ENCODE measurements around the gene KIAA0319L. TPM values are rescaled to one million over a fixed set of nuclear protein-coding genes. Genes with fewer than 3 reads are reported as not detected.
A peak's percentile ranks its signal among the peaks of the same experiment; 100 is the strongest.

KIAA0319L gene
- total RNA-seq, 1 experiment from 2014 or later: 72.6 TPM

GRCh38 chr1:35451125-35451528, 106.1 kb downstream of the KIAA0319L start:
- Mint-ChIP-seq H3K27me3 (ENCODE audit: unreplicated experiment) (no peaks in the 10 kb centered on the region), H3K9me3 (ENCODE audit: low read depth, unreplicated experiment) (no peaks in the 10 kb centered on the region), H3K4me3 (ENCODE audit: low read depth, unreplicated experiment) (no peak overlapping the region), H3K36me3 (ENCODE audit: insufficient read depth, unreplicated experiment) (peaks cover 12% of the 10 kb centered on the region), H3K4me1 (ENCODE audit: low read depth, unreplicated experiment) (no peaks in the 10 kb centered on the region), H3K27ac (ENCODE audit: unreplicated experiment) (no peak overlapping the region)
- intact Hi-C loops (cut with micrococcal nuclease; ENCODE audit: unreplicated experiment): loop anchor here (1.0 to 5.0 kb wide), 4 partner anchors 106 to 324 kb away; partner anchors contain the start of genes C1orf216, KIAA0319L and NCDN
- no TSS peak for BruUV-seq (replicated peaks)
- peak; percentile 80 for DNase-seq
- TF ChIP-seq CTCF (IDR thresholded peaks at IDR 0.05; ENCODE audit: unreplicated experiment): peak; percentile 81
- CTCF ChIA-PET: interaction anchor here (0.6 to 3.8 kb wide), 7 partner anchors 16 to 266 kb away, joined by 3 to 63 read pairs (median 4); partner anchors contain the start of genes KIAA0319L and NCDN

GRCh38 chr1:35449334-35450008, 107.7 kb downstream of the KIAA0319L start:
- DNase-seq: no peak

GRCh38 chr1:35448344-35448801, 108.8 kb downstream of the KIAA0319L start:
- CTCF ChIA-PET: no interaction called here
- Mint-ChIP-seq H3K4me3 (ENCODE audit: low read depth, unreplicated experiment) (no peak overlapping the region), H3K9me3 (ENCODE audit: low read depth, unreplicated experiment) (no peaks in the 10 kb centered on the region), H3K4me1 (ENCODE audit: low read depth, unreplicated experiment) (no peaks in the 10 kb centered on the region), H3K36me3 (ENCODE audit: insufficient read depth, unreplicated experiment) (peaks cover 7% of the 10 kb centered on the region), H3K27ac (ENCODE audit: unreplicated experiment) (no peak overlapping the region), H3K27me3 (ENCODE audit: unreplicated experiment) (no peaks in the 10 kb centered on the region)
- TF ChIP-seq CTCF (IDR thresholded peaks at IDR 0.05; ENCODE audit: unreplicated experiment): no peak
- no TSS peak for BruUV-seq (replicated peaks)
- intact Hi-C loops (cut with micrococcal nuclease; ENCODE audit: unreplicated experiment): no loop called here
- DNase-seq: no peak

More at GRCh38 chr1:35449334-35450008, 107.7 kb downstream of the KIAA0319L start:
- intact Hi-C loops (cut with micrococcal nuclease; ENCODE audit: unreplicated experiment): loop anchor here (2.0 to 5.0 kb wide), 3 partner anchors 107 to 325 kb away; partner anchors contain the start of genes C1orf216, KIAA0319L and NCDN
- no peak overlapping the region for H3K27ac Mint-ChIP-seq (ENCODE audit: unreplicated experiment)
- CTCF ChIA-PET: interaction anchor here (3.8 kb wide), 1 partner anchor 115 kb away, joined by 63 read pairs; no protein-coding TSS in a partner anchor
- peaks cover 7% of the 10 kb centered on the region for H3K36me3 Mint-ChIP-seq (ENCODE audit: insufficient read depth, unreplicated experiment)
- no peak overlapping the region for H3K4me3 Mint-ChIP-seq (ENCODE audit: low read depth, unreplicated experiment)
- no peaks in the 10 kb centered on the region for H3K27me3 Mint-ChIP-seq (ENCODE audit: unreplicated experiment)
- H3K9me3 Mint-ChIP-seq (ENCODE audit: low read depth, unreplicated experiment): no peaks in the 10 kb centered on the region
- no peaks in the 10 kb centered on the region for H3K4me1 Mint-ChIP-seq (ENCODE audit: low read depth, unreplicated experiment)
- BruUV-seq (replicated peaks): no TSS peak
- TF ChIP-seq CTCF (IDR thresholded peaks at IDR 0.05; ENCODE audit: unreplicated experiment): no peak

- Mint-ChIP-seq H3K9me3 (ENCODE audit: low read depth, unreplicated experiment) (no peaks in the 10 kb centered on the region), H3K27ac (ENCODE audit: unreplicated experiment) (no peak overlapping the region), H3K36me3 (ENCODE audit: insufficient read depth, unreplicated experiment) (peaks cover 7% of the 10 kb centered on the region), H3K4me3 (ENCODE audit: low read depth, unreplicated experiment) (no peak overlapping the region), H3K27me3 (ENCODE audit: unreplicated experiment) (no peaks in the 10 kb centered on the region), H3K4me1 (ENCODE audit: low read depth, unreplicated experiment) (no peaks in the 10 kb centered on the region)
- CTCF ChIA-PET: no interaction called here
- intact Hi-C loops (cut with micrococcal nuclease; ENCODE audit: unreplicated experiment): no loop called here
- TF ChIP-seq CTCF (IDR thresholded peaks at IDR 0.05; ENCODE audit: unreplicated experiment): no peak
- no peak for DNase-seq
- no TSS peak for BruUV-seq (replicated peaks)
Observed at GRCh38 chr1:35447278-35447677, 109.9 kb downstream of the KIAA0319L start.

All from Calu3 (cell line).